Vagina (tissue), 2 donors: ENCODE measurements around the gene GOSR2. TPM values are rescaled to one million over a fixed set of nuclear protein-coding genes. Genes with fewer than 3 reads are reported as not detected.

Experiments used
- DNase-seq, 2 donors: peaks; one replicate each; pipeline ENCODE4 v3.0.0-alpha.2; 2017; ENCODE audit errors: extremely low spot score in 2 of 2
- H3K27ac ChIP-seq: fragments of 200-600 bp; sonication (generic); one replicate; pipeline ENCODE4 v1.5.1; 2019
- H3K27me3 ChIP-seq: fragments of 200-600 bp; sonication (generic); one replicate; pipeline ENCODE4 v1.5.1; 2019
- H3K36me3 ChIP-seq, 2 donors: fragments of 200-600 bp; sonication (generic); one replicate each; pipeline ENCODE4 v1.5.1; 2017 to 2019
- H3K4me1 ChIP-seq: fragments of 200-600 bp; sonication (generic); one replicate; pipeline ENCODE4 v1.5.1; 2019
- H3K4me3 ChIP-seq, 2 donors: fragments of 200-600 bp; sonication (generic); 1 replicate in 1 of 2; 2 replicates in 1 of 2; pipeline ENCODE4 v1.5.1; 2016 to 2019
- H3K9me3 ChIP-seq: fragments of 200-600 bp; sonication (generic); one replicate; pipeline ENCODE4 v1.5.1; 2019
- POLR2A ChIP-seq, 2 donors: fragments of 450-650 bp; IDR thresholded peaks; one replicate each; pipeline ENCODE4 v1.6.1; 2017; ENCODE audit warnings: antibody characterized with exemption in 2 of 2, mild to moderate bottlenecking in 2 of 2, moderate library complexity in 2 of 2
- POLR2AphosphoS5 ChIP-seq, 2 donors: sonication (generic); formaldehyde crosslinking; IDR thresholded peaks; one replicate each; pipeline ENCODE4 v1.9.0; 2017; ENCODE audit warnings: antibody characterized with exemption in 2 of 2, mild to moderate bottlenecking in 2 of 2, low read depth in 1 of 2; ENCODE audit not compliant: insufficient read depth in 1 of 2
- intact Hi-C: fragments of 100-400 bp; cut with DNase I; formaldehyde crosslinking; loops from one replicate; pipeline ENCODE4 v1.15.1; 2023
- total RNA-seq: library from RNA; depleted of rRNA; stranded (reverse); fragments of >200 nt; gene quantifications from one replicate; pipeline ENCODE4 v1.2.3, GENCODE V29; 2016
- TF ChIP-seq, protein P1 (sequence below), 3 experiments: fragments of 450-650 bp in 2 of 3; fragments of 200-600 bp in 1 of 3; sonication (generic) in 1 of 3; IDR thresholded peaks; one replicate each; pipeline ENCODE4 v1.5.1; 2017 to 2019; ENCODE audit warnings: antibody characterized with exemption in 3 of 3, mild to moderate bottlenecking in 2 of 3, moderate library complexity in 2 of 3

The GOSR2 gene
- total RNA-seq, 1 donor from 2014 or later: 48.1 TPM

DNA sequence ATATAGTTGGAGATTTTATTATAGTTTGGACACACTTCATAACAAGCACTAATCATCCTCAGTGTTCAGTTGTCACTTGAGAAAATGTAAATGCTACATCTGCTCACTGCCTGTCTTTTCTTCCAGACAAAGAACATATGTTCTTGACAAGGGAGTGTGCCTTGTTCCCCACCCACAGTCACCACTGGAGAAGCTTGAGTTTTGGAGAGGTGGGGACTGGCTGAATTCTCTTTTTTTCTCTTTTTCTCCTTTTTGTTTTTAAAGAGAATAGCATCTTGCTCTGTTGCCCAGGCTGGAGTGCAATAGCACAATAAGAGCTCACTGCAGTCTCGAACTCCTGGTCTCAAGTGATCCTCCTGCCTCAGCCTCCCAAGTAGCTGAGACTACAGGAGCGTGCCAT is 40.6 kb downstream of the GOSR2 start:
- H3K4me1 ChIP-seq: no peaks in the 10 kb centered on the region
- intact Hi-C loops: no loop called here
- DNase-seq: no peak
- no peaks in the 10 kb centered on the region for H3K36me3 ChIP-seq
- no peaks in the 10 kb centered on the region for H3K9me3 ChIP-seq
- no peak overlapping the region for H3K27ac ChIP-seq
- no peak for TF ChIP-seq POLR2A (IDR thresholded peaks at IDR 0.05)
- H3K27me3 ChIP-seq: no peaks in the 10 kb centered on the region
- no peak overlapping the region for H3K4me3 ChIP-seq

DNA sequence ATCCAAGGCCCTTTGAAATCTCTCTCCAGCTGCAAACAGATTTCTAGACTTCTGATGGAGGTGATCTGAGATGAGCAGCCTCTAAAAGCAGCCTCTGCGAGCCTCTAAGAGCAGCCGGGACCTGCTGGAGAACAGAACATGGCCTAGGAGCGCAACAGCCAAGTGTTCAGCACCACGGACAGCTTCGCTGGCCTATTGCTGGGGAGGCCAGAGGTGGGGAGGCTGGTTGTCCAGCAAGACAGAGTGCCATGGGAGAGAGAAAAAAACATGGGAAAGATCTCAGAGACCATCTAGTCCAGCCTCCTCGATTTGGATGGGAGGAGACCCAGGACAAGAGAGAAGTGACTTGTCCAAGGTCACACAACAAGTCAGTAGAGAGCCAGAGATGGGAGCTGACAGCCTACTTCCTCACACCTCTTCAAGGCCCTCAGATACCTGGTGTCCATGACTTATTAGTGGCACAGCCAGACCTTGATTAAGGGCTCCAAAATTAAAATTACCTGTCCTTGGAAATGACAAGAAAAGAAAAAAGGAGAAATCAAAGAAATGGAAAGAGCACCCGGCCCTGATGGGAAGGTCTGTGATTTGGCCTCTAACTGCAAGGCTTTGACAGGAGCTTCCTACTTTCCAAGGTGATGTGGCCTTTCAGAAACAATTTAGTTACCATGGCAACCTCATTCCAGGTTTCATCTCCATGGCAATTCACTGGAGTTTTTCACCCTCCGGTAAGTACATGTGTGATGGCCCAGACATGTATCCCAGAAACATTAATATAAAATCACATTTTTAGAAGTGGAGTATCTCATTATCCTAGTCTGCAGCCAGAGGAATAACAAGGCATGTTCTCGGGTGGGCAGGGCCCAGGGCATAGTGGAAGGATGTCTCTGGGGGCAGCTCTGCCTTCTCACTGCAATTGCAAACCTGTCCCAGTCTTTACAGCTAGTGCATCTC is 41.6 kb downstream of the GOSR2 start:
- no peak overlapping the region for H3K27ac ChIP-seq
- no peaks in the 10 kb centered on the region for H3K4me1 ChIP-seq
- no peaks in the 10 kb centered on the region for H3K9me3 ChIP-seq
- DNase-seq: no peak
- TF ChIP-seq, protein P1, sequence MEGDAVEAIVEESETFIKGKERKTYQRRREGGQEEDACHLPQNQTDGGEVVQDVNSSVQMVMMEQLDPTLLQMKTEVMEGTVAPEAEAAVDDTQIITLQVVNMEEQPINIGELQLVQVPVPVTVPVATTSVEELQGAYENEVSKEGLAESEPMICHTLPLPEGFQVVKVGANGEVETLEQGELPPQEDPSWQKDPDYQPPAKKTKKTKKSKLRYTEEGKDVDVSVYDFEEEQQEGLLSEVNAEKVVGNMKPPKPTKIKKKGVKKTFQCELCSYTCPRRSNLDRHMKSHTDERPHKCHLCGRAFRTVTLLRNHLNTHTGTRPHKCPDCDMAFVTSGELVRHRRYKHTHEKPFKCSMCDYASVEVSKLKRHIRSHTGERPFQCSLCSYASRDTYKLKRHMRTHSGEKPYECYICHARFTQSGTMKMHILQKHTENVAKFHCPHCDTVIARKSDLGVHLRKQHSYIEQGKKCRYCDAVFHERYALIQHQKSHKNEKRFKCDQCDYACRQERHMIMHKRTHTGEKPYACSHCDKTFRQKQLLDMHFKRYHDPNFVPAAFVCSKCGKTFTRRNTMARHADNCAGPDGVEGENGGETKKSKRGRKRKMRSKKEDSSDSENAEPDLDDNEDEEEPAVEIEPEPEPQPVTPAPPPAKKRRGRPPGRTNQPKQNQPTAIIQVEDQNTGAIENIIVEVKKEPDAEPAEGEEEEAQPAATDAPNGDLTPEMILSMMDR (IDR thresholded peaks at IDR 0.05): no peak
- TF ChIP-seq POLR2A (IDR thresholded peaks at IDR 0.05) (no peak), POLR2AphosphoS5 (IDR thresholded peaks at IDR 0.05; ENCODE audit: insufficient read depth in 1 of 2, low read depth in 1 of 2) (no peak)
- no peak overlapping the region for H3K4me3 ChIP-seq
- no peaks in the 10 kb centered on the region for H3K27me3 ChIP-seq
- no peaks in the 10 kb centered on the region for H3K36me3 ChIP-seq
- intact Hi-C loops: no loop called here

DNA sequence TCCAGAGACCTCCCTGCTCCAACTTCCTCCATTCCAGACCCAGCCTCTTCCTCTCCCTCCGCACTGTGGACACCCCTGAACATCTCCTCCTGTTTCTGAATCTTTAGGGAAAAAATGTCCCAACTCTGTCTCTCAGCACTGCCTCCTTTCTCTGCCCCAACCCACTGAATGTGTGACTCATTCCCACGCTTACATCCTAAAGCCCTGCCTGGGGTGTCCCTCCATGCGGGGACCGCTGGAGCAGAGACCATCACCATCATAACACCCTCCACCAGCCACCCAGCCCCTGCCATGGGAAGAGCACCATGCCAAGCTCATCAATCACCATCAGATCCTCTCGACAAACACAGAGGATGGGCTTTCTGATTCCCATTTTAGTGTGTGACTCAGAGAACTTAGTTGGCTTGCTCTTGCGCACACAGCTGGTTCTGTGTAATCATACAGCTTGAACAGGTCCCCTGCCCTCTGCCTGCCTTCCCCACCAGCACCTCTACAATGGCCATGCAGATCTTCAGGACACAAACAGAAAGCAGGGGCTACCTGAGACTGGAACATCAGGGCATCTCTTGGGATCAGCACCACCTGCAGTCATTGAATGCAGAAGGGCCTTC is 45.4 kb downstream of the GOSR2 start:
- Histone ChIP-seq H3K4me3 (no peak overlapping the region), H3K9me3 (no peaks in the 10 kb centered on the region), H3K36me3 (no peaks in the 10 kb centered on the region), H3K27me3 (no peaks in the 10 kb centered on the region), H3K27ac (no peak overlapping the region), H3K4me1 (no peaks in the 10 kb centered on the region)
- no peak for TF ChIP-seq POLR2A (IDR thresholded peaks at IDR 0.05)
- TF ChIP-seq POLR2AphosphoS5 (IDR thresholded peaks at IDR 0.05; ENCODE audit: insufficient read depth in 1 of 2, low read depth in 1 of 2): no peak
- TF ChIP-seq, protein P1 (IDR thresholded peaks at IDR 0.05): no peak
- DNase-seq: no peak
- intact Hi-C loops: no loop called here

DNA sequence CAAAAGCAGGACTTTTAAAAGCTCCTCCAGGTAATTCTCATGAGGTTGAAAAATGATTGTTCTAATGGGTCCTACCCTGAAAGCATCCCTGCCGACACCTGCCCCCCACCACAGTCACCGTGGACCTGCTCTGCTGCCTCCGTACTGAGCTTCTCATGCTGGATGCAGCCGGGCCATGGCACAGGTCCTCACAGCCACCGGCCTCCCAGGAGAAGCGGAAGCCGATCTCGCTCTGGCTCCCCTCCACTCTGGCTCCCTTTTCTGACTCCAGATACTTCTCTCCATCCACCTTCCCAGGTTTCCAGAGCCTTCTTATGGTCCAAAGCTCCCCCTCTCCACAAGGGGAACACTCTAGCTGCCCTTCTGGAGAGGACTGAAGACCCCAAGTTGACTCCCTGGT is 45.9 kb downstream of the GOSR2 start:
- no peaks in the 10 kb centered on the region for H3K4me1 ChIP-seq
- no peaks in the 10 kb centered on the region for H3K27me3 ChIP-seq
- no peak for TF ChIP-seq POLR2AphosphoS5 (IDR thresholded peaks at IDR 0.05; ENCODE audit: insufficient read depth in 1 of 2, low read depth in 1 of 2)
- TF ChIP-seq, protein P1 (IDR thresholded peaks at IDR 0.05): no peak
- no peak for TF ChIP-seq POLR2A (IDR thresholded peaks at IDR 0.05)
- intact Hi-C loops: no loop called here
- DNase-seq: no peak
- no peaks in the 10 kb centered on the region for H3K36me3 ChIP-seq
- H3K27ac ChIP-seq: no peak overlapping the region
- no peaks in the 10 kb centered on the region for H3K9me3 ChIP-seq
- no peak overlapping the region for H3K4me3 ChIP-seq

DNA sequence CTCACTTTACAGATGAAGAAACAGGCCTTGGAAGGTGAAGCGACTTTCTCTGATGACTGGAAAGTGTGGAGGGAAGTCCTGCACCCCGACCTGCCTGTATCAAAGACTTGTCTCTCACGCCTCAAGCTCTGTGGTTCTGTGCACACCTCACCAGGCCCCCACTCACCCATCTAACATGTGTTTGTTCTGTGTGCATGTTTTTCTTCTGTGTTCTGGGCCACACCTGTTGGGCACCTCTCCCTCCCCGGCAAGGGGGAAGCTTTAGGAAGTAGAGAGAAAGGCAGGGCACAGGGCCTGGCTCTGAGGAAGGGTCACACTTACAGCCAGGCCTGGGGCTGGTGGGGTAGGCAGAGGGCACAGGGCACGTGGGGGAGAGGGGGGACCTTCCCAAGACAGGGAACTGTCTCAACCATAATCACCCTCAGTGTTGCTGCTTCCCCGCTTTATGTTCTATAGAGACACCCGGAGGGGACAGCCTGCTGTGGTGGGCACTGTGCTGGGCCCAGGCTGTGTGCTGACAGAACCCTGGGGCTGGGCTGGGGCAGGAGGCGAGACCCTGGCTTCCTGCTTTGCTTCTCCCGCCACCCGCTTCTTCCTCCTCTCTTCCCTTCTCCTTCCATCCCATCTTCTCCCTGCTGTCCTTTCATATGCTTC is 48.8 kb downstream of the GOSR2 start:
- no peaks in the 10 kb centered on the region for H3K9me3 ChIP-seq
- H3K27me3 ChIP-seq: no peaks in the 10 kb centered on the region
- no peak overlapping the region for H3K27ac ChIP-seq
- no peak for DNase-seq
- no peak overlapping the region for H3K4me3 ChIP-seq
- H3K4me1 ChIP-seq: no peaks in the 10 kb centered on the region
- TF ChIP-seq POLR2AphosphoS5 (IDR thresholded peaks at IDR 0.05; ENCODE audit: insufficient read depth in 1 of 2, low read depth in 1 of 2) (no peak), POLR2A (IDR thresholded peaks at IDR 0.05) (no peak)
- TF ChIP-seq, protein P1 (IDR thresholded peaks at IDR 0.05): no peak
- H3K36me3 ChIP-seq: no peaks in the 10 kb centered on the region
- intact Hi-C loops: no loop called here
